HepG2 (cell line): ENCODE data around the gene ANKRD65. TPM values are rescaled to one million over a fixed set of nuclear protein-coding genes. Genes with fewer than 3 reads are reported as not detected.

ENCODE experiments used
- ATAC-seq: fragments of 200-7000 bp; cut with Tn5 transposase; 3 replicates; pipeline ENCODE4 v1.9.1; 2020; ENCODE audit warnings: mild to moderate bottlenecking, moderate library complexity
- BruUV-seq: library from RNA; stranded (reverse); fragments of 400-500 nt; replicated peaks from 2 replicates; lab custom pipeline; 2021; lab: Mats Ljungman, UMichigan
- CTCF ChIA-PET: fragments of 300-600 bp; formaldehyde crosslinking; extraction: SDS; loops from one replicate; lab custom pipeline; 2021; ENCODE audit warnings: low total read pairs, inconsistent platforms, low intra/inter-chr PET ratio; lab: Yijun Ruan, JAX
- POLR2A ChIA-PET: fragments of 350-600 bp; sonication (Branson Sonifier 250); formaldehyde crosslinking; loops from one replicate; lab custom pipeline; 2020; ENCODE audit warnings: antibody characterized with exemption, inconsistent platforms; lab: Yijun Ruan, JAX
- DNase-seq: peaks from one replicate; pipeline ENCODE4 v3.0.0-alpha.2; 2015; ENCODE audit warnings: low spot score
- FAIRE-seq: peaks from 3 replicates; lab custom pipeline; 2011; peaks lifted over from hg19 to GRCh38; lab: Jason Lieb, UNC
- H2AFZ ChIP-seq: one replicate; pipeline ENCODE4 v1.6.1; 2011; ENCODE audit warnings: low read length, inconsistent platforms
- H3K27ac ChIP-seq: fragments of 300-600 bp; 3 replicates; pipeline ENCODE4 v1.8.0; 2011; ENCODE audit warnings: mixed run types, mild to moderate bottlenecking, mixed read lengths, low read length, inconsistent platforms; ENCODE audit not compliant: insufficient read depth; ENCODE audit errors: extremely low read length
- H3K27me3 ChIP-seq, 2 experiments: fragments of 200-600 bp in 1 of 2; 2 replicates in 1 of 2; 3 replicates in 1 of 2; pipeline versions ENCODE4 v1.6.0 to v1.8.0; 2011; ENCODE audit warnings: low read length in 2 of 2, mild to moderate bottlenecking in 2 of 2, moderate library complexity in 2 of 2, inconsistent platforms in 1 of 2; ENCODE audit not compliant: insufficient read depth in 2 of 2, control insufficient read depth in 1 of 2
- H3K36me3 ChIP-seq, 2 experiments: fragments of 200-600 bp in 1 of 2; replicated peaks in 1 of 2; 2 replicates in 1 of 2; 3 replicates in 1 of 2; pipeline versions ENCODE4 v1.5.1 to v1.8.0; 2011; ENCODE audit warnings: low read length in 2 of 2, inconsistent platforms in 1 of 2; ENCODE audit not compliant: insufficient read depth in 2 of 2, control insufficient read depth in 1 of 2
- H3K4me1 ChIP-seq: 2 replicates; pipeline ENCODE4 v1.5.1; 2012; ENCODE audit warnings: low read length, inconsistent platforms; ENCODE audit not compliant: insufficient read depth
- H3K4me2 ChIP-seq: 2 replicates; pipeline ENCODE4 v1.6.0; 2011; ENCODE audit warnings: low read depth, low read length, inconsistent platforms
- H3K4me3 ChIP-seq, 3 experiments: fragments of 200-600 bp in 1 of 3; sonication (generic), shearing (Covaris generic) in 1 of 3; replicated peaks in 1 of 3; 2 replicates each; pipeline ENCODE4 v1.5.1; 2011 to 2016; ENCODE audit warnings: low read length in 3 of 3, inconsistent platforms in 2 of 3, low read depth in 2 of 3, mild to moderate bottlenecking in 2 of 3, control low read depth in 1 of 3, mixed read lengths in 1 of 3; ENCODE audit not compliant: insufficient read depth in 1 of 3
- H3K79me2 ChIP-seq: one replicate; pipeline ENCODE4 v1.6.1; 2011; ENCODE audit warnings: low read length, inconsistent platforms; ENCODE audit not compliant: insufficient read depth
- H3K9ac ChIP-seq: 2 replicates; pipeline ENCODE4 v1.6.0; 2011; ENCODE audit warnings: mild to moderate bottlenecking, low read depth, low read length, inconsistent platforms; ENCODE audit not compliant: insufficient read depth
- H3K9me3 ChIP-seq: 2 replicates; pipeline ENCODE4 v1.5.1; 2012; ENCODE audit warnings: mild to moderate bottlenecking, low read length
- H4K20me1 ChIP-seq: 2 replicates; pipeline ENCODE4 v1.6.0; 2011; ENCODE audit warnings: inconsistent platforms, mild to moderate bottlenecking, low read length, moderate library complexity; ENCODE audit not compliant: insufficient read depth
- AGO1 ChIP-seq: fragments of 200-400 bp; formaldehyde crosslinking; IDR thresholded peaks from 2 replicates; pipeline ENCODE4 v1.6.1; 2017; ENCODE audit warnings: mild to moderate bottlenecking, low read depth, low read length, moderate library complexity; ENCODE audit not compliant: poor library complexity, severe bottlenecking
- HNRNPLL ChIP-seq: fragments of 200-400 bp; formaldehyde crosslinking; IDR thresholded peaks from 2 replicates; pipeline ENCODE4 v1.6.1; 2017; ENCODE audit warnings: mild to moderate bottlenecking, low read depth, low read length; ENCODE audit not compliant: poor library complexity, severe bottlenecking
- NR0B2 ChIP-seq: sonication (generic); formaldehyde crosslinking; IDR thresholded peaks from 2 replicates; pipeline ENCODE4 v1.4.0; 2020; ENCODE audit warnings: mild to moderate bottlenecking, missing genetic modification reagents
- POLR2A ChIP-seq, 2 experiments: IDR thresholded peaks; 2 replicates each; pipeline ENCODE4 v1.6.1; 2011; ENCODE audit warnings: low read depth in 2 of 2, low read length in 2 of 2, mild to moderate bottlenecking in 1 of 2, moderate library complexity in 1 of 2; ENCODE audit not compliant: insufficient read depth in 1 of 2
- ZBTB10 ChIP-seq: sonication (generic); formaldehyde crosslinking; IDR thresholded peaks from 2 replicates; pipeline ENCODE4 v1.4.0; 2020; ENCODE audit warnings: missing genetic modification reagents, borderline replicate concordance
- ZFP41 ChIP-seq: sonication (generic); formaldehyde crosslinking; IDR thresholded peaks from 2 replicates; pipeline ENCODE4 v1.4.0; 2020; ENCODE audit warnings: mild to moderate bottlenecking, missing genetic modification reagents, borderline replicate concordance
- WGBS: methylation state at CpG from one replicate; pipeline ENCODE4 v1.1.6; 2017; ENCODE audit warnings: low lambda C conversion rate; 5-methylcytosine and 5-hydroxymethylcytosine counted together
- in situ Hi-C: cut with HindIII; loops from 2 replicates; pipeline ENCODE4 v1.10.0; 2017; ENCODE audit warnings: low pct_unique_long_range_greater_than_20kb; ENCODE audit not compliant: extremely low pct_ligation_motif_present
- intact Hi-C: fragments of 100-400 bp; cut with micrococcal nuclease; formaldehyde crosslinking; loops from one replicate; pipeline ENCODE4 v1.10.0; 2022; ENCODE audit not compliant: unreplicated experiment
- polyA plus RNA-seq, 8 experiments: library from polyadenylated mRNA; depleted of rRNA in 3 of 8; stranded (reverse) in 7 of 8; unstranded in 1 of 8; fragments of >200 nt; fragmentation: Illumina TruSeq in 4 of 8; extraction: Trizol in 4 of 8; gene quantifications; 2 replicates each; pipeline versions ENCODE4 v1.2.1 to v1.2.3, GENCODE V29; 2011 to 2016; ENCODE audit warnings: low read depth in 4 of 8, missing spikeins in 1 of 8, mixed read lengths in 1 of 8; ENCODE audit not compliant: insufficient read depth in 1 of 8
- total RNA-seq, 5 experiments: library from RNA; depleted of rRNA; stranded (reverse); fragments of >200 nt; fragmentation: Illumina TruSeq; extraction: Trizol; gene quantifications; 2 replicates each; pipeline ENCODE4 v1.2.3, GENCODE V29; 2016; ENCODE audit warnings: low read depth in 1 of 5

The ANKRD65 gene
- total and polyA plus RNA-seq, 2 of the 13 experiments (the other 11 are each of a cell fraction or from before 2014, with no cell fraction given): 12.1 to 30.1 TPM

GRCh38 chr1:1371364-1371745 is 49.7 kb downstream of the ANKRD65 start:
- Histone ChIP-seq H2AFZ (no peak overlapping the region), H3K79me2 (peaks cover 19% of the 10 kb centered on the region), H3K27ac (no peak overlapping the region), H3K27me3 (no peaks in the 10 kb centered on the region; a peak in 1 of 5 replicates), H3K4me2 (no peak overlapping the region), H3K9ac (no peak overlapping the region), H3K36me3 (peaks cover 0 to 3% of the 10 kb centered on the region in 2 experiments; a peak in 1 of 5 replicates), H3K9me3 (no peaks in the 10 kb centered on the region), H3K4me1 (peaks cover 30% of the 10 kb centered on the region), H3K4me3 (no peak overlapping the region), H4K20me1 (no peaks in the 10 kb centered on the region)
- in situ Hi-C loops: no loop called here
- DNase-seq: no peak
- ChIA-PET CTCF (interaction anchor here (1.8 to 1.9 kb wide), 2 partner anchors 22 to 27 kb away, joined by 11 to 13 read pairs; partner anchors contain the start of gene DVL1), POLR2A (interaction anchor here (1.2 to 3.0 kb wide), 9 partner anchors 9 to 63 kb away, joined by 3 to 17 read pairs (median 6); partner anchors contain the start of gene CCNL2)
- no peak for FAIRE-seq
- no TSS peak for BruUV-seq
- ATAC-seq: no peak
- WGBS: 100% methylated on average over 5 of the region's 12 CpGs
- intact Hi-C loops: no loop called here
- no peak for TF ChIP-seq ZFP41
- no peak for TF ChIP-seq NR0B2 (CRISPR knock-in tag)
- TF ChIP-seq POLR2A (IDR thresholded peaks at IDR 0.05; ENCODE audit: insufficient read depth in 1 of 2, low read depth in 2 of 2, low read length in 2 of 2): 0 out of 4 replicates have a peak, but pooled peaks of 1 of the 2 experiments have one; percentile 31
- no peak for TF ChIP-seq AGO1
- no peak for TF ChIP-seq ZBTB10
- TF ChIP-seq HNRNPLL: peak; percentile 0
